SK-N-SH (cell line): ENCODE results near the gene KCNJ10.

Source experiments
- EZH2phosphoT487 ChIP-seq: fragments of 200-600 bp; sonication (generic); IDR thresholded peaks from 2 replicates; pipeline ENCODE4 v1.6.1; 2017; ENCODE audit warnings: low read depth, mixed run types, mild to moderate bottlenecking, antibody characterized with exemption, moderate library complexity, borderline replicate concordance
- MXI1 ChIP-seq: IDR thresholded peaks from 2 replicates; pipeline ENCODE4 v1.6.1; 2012; ENCODE audit warnings: mild to moderate bottlenecking, low read depth, low read length, improper control_type of control experiment
- POLR2AphosphoS5 ChIP-seq: IDR thresholded peaks from 2 replicates; pipeline ENCODE4 v1.6.1; 2012; ENCODE audit warnings: low read depth, low read length
- TF ChIP-seq, protein P1 (sequence below): fragments of 200-600 bp; sonication (generic); IDR thresholded peaks from 2 replicates; pipeline ENCODE4 v1.6.1; 2017; ENCODE audit warnings: antibody characterized with exemption, mild to moderate bottlenecking, moderate library complexity
- TF ChIP-seq, protein P2 (sequence below): IDR thresholded peaks from 2 replicates; pipeline ENCODE4 v1.6.1; 2012; ENCODE audit warnings: mild to moderate bottlenecking, low read depth, low read length, moderate library complexity
- TF ChIP-seq, protein P3 (sequence below): IDR thresholded peaks from 2 replicates; pipeline ENCODE4 v1.4.0; 2012; ENCODE audit warnings: low read depth

DNA sequence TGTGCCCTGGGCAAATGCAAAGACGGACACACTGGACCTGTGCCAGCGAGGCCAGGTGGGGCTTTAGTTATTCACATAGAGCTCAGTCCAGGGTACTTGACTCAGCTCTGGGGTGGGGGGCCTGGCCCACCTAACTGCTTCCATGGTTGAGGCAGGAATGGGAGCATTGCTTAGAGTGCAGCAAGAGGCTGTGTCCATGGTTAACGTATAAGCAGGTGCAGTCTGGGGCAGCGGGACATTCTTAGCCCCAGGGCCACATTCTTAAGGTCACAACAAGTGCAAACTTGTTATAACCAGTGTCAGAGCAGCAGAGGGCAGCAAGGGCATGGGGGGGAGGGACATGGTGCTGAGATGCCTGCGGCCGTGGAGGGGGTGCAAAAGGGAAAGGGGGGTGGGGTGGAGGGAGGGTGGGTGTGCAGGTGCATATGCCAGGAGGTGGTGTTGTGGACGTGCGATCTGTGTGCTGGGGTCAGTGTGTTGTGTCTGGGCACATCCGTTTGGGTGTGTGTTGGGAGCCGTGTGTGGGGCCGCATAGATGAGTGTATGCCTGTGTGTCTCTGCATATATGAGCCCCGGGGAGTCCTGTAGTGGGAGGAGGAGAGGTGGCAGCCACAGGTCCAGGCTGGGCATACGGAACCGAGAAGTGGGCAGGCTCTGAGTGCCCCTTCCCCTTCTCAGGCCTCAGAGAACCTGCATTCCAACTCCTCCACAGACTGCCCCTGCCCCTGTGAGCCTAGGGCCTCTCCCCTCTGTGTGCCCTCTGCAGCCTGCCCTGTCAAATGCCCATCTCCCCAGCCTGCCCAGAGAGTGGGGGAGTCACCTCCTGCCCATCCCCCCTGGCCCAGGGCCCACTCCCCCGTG lies 8.4 kb downstream of the KCNJ10 start:
- TF ChIP-seq MXI1 (no peak), EZH2phosphoT487 (no peak), POLR2AphosphoS5 (no peak)
- TF ChIP-seq, protein P1, sequence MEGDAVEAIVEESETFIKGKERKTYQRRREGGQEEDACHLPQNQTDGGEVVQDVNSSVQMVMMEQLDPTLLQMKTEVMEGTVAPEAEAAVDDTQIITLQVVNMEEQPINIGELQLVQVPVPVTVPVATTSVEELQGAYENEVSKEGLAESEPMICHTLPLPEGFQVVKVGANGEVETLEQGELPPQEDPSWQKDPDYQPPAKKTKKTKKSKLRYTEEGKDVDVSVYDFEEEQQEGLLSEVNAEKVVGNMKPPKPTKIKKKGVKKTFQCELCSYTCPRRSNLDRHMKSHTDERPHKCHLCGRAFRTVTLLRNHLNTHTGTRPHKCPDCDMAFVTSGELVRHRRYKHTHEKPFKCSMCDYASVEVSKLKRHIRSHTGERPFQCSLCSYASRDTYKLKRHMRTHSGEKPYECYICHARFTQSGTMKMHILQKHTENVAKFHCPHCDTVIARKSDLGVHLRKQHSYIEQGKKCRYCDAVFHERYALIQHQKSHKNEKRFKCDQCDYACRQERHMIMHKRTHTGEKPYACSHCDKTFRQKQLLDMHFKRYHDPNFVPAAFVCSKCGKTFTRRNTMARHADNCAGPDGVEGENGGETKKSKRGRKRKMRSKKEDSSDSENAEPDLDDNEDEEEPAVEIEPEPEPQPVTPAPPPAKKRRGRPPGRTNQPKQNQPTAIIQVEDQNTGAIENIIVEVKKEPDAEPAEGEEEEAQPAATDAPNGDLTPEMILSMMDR, result no peak
- TF ChIP-seq, protein P2, sequence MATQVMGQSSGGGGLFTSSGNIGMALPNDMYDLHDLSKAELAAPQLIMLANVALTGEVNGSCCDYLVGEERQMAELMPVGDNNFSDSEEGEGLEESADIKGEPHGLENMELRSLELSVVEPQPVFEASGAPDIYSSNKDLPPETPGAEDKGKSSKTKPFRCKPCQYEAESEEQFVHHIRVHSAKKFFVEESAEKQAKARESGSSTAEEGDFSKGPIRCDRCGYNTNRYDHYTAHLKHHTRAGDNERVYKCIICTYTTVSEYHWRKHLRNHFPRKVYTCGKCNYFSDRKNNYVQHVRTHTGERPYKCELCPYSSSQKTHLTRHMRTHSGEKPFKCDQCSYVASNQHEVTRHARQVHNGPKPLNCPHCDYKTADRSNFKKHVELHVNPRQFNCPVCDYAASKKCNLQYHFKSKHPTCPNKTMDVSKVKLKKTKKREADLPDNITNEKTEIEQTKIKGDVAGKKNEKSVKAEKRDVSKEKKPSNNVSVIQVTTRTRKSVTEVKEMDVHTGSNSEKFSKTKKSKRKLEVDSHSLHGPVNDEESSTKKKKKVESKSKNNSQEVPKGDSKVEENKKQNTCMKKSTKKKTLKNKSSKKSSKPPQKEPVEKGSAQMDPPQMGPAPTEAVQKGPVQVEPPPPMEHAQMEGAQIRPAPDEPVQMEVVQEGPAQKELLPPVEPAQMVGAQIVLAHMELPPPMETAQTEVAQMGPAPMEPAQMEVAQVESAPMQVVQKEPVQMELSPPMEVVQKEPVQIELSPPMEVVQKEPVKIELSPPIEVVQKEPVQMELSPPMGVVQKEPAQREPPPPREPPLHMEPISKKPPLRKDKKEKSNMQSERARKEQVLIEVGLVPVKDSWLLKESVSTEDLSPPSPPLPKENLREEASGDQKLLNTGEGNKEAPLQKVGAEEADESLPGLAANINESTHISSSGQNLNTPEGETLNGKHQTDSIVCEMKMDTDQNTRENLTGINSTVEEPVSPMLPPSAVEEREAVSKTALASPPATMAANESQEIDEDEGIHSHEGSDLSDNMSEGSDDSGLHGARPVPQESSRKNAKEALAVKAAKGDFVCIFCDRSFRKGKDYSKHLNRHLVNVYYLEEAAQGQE, result no peak
- TF ChIP-seq, protein P3, sequence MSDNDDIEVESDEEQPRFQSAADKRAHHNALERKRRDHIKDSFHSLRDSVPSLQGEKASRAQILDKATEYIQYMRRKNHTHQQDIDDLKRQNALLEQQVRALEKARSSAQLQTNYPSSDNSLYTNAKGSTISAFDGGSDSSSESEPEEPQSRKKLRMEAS, result no peak
